GM12878 (cell line): ENCODE results near the gene CLIC3. TPM values are rescaled to one million over a fixed set of nuclear protein-coding genes. Genes with fewer than 3 reads are reported as not detected.

Experiments
- ATAC-seq: fragments of 200-7000 bp; cut with Tn5 transposase; 3 replicates; pipeline ENCODE4 v1.9.1; 2020; ENCODE audit warnings: mild to moderate bottlenecking, moderate library complexity
- BruUV-seq: library from RNA; stranded (reverse); fragments of 400-500 nt; replicated peaks from 2 replicates; lab custom pipeline; 2021; lab: Mats Ljungman, UMichigan
- CTCF ChIA-PET: fragments of 300-600 bp; sonication (Branson Sonifier 250); formaldehyde crosslinking; extraction: SDS; loops from one replicate; lab custom pipeline; 2021; ENCODE audit warnings: inconsistent platforms; lab: Yijun Ruan, JAX
- POLR2A ChIA-PET: fragments of 350-600 bp; formaldehyde crosslinking; extraction: SDS; loops from one replicate; lab custom pipeline; 2021; ENCODE audit warnings: inconsistent platforms; lab: Charles Lee
- RAD21 ChIA-PET: fragments of 300-600 bp; sonication (Branson Sonifier 250); formaldehyde crosslinking; loops from one replicate; lab custom pipeline; 2023; ENCODE audit warnings: antibody characterized with exemption; ENCODE audit not compliant: unreplicated experiment; lab: Charles Lee
- SMC1A ChIA-PET: fragments of 300-600 bp; sonication (Branson Sonifier 250); formaldehyde crosslinking; loops from one replicate; lab custom pipeline; 2023; ENCODE audit not compliant: unreplicated experiment, uncharacterized antibody; lab: Charles Lee
- DNase-seq: peaks from one replicate; pipeline ENCODE4 v3.0.0-alpha.2; 2011; ENCODE audit warnings: low read depth, low spot score
- FAIRE-seq: peaks from 3 replicates; lab custom pipeline; 2011; peaks lifted over from hg19 to GRCh38; lab: Jason Lieb, UNC
- H2AFZ ChIP-seq: 2 replicates; pipeline ENCODE4 v1.6.0; 2011; ENCODE audit warnings: low read depth, low read length, control low read depth; ENCODE audit not compliant: control insufficient read depth
- H3K27ac ChIP-seq: 2 replicates; pipeline ENCODE4 v1.5.1; 2011; ENCODE audit warnings: control low read depth; ENCODE audit not compliant: control insufficient read depth, insufficient read depth
- H3K27me3 ChIP-seq, 2 experiments: replicated peaks in 1 of 2; 2 replicates each; pipeline versions ENCODE4 v1.6.0 to v1.6.1; 2011; ENCODE audit warnings: low read length in 1 of 2; ENCODE audit not compliant: control insufficient read depth in 2 of 2, insufficient read depth in 2 of 2
- H3K36me3 ChIP-seq, 2 experiments: 2 replicates each; pipeline ENCODE4 v1.5.1; 2011; ENCODE audit warnings: low read length in 1 of 2; ENCODE audit not compliant: control insufficient read depth in 2 of 2, insufficient read depth in 2 of 2
- H3K4me1 ChIP-seq: 2 replicates; pipeline ENCODE4 v1.6.1; 2011; ENCODE audit warnings: mild to moderate bottlenecking, low read length, moderate library complexity, mixed read lengths; ENCODE audit not compliant: control insufficient read depth, insufficient read depth
- H3K4me2 ChIP-seq: 2 replicates; pipeline ENCODE4 v1.6.0; 2011; ENCODE audit warnings: control low read depth; ENCODE audit not compliant: control insufficient read depth, insufficient read depth
- H3K4me3 ChIP-seq: fragments of 200-600 bp; sonication (generic); 2 replicates; pipeline ENCODE4 v1.5.1; 2016
- H3K79me2 ChIP-seq: 2 replicates; pipeline ENCODE4 v1.6.0; 2011; ENCODE audit warnings: low read length; ENCODE audit not compliant: control insufficient read depth, insufficient read depth
- H3K9ac ChIP-seq: 2 replicates; pipeline ENCODE4 v1.8.0; 2011; ENCODE audit warnings: low read length, control low read depth, mixed read lengths; ENCODE audit not compliant: control insufficient read depth, insufficient read depth
- H3K9me3 ChIP-seq: replicated peaks from 3 replicates; pipeline ENCODE4 v1.5.1; 2011; ENCODE audit warnings: mild to moderate bottlenecking, low read length; ENCODE audit not compliant: control insufficient read depth, insufficient read depth
- H4K20me1 ChIP-seq: 2 replicates; pipeline ENCODE4 v1.6.0; 2011; ENCODE audit not compliant: control insufficient read depth, insufficient read depth
- BCL3 ChIP-seq: IDR thresholded peaks from 2 replicates; pipeline ENCODE4 v1.6.1; 2011; ENCODE audit warnings: borderline replicate concordance, low read depth, mild to moderate bottlenecking, moderate library complexity, low read length; ENCODE audit not compliant: insufficient read depth, poor library complexity, severe bottlenecking
- BHLHE40 ChIP-seq, 2 experiments: fragments of 450-650 bp in 1 of 2; IDR thresholded peaks; 2 replicates each; pipeline ENCODE4 v1.6.1; 2011 to 2017; ENCODE audit warnings: low read depth in 2 of 2, borderline replicate concordance in 1 of 2, improper control_type of control experiment in 1 of 2, low read length in 1 of 2, mild to moderate bottlenecking in 1 of 2
- BRCA1 ChIP-seq: IDR thresholded peaks from 2 replicates; pipeline ENCODE4 v1.6.1; 2011; ENCODE audit warnings: low read depth, low read length, improper control_type of control experiment
- CBX5 ChIP-seq: sonication (generic); IDR thresholded peaks from 2 replicates; pipeline ENCODE4 v1.6.1; 2016; ENCODE audit warnings: low read depth, moderate library complexity, mild to moderate bottlenecking, inconsistent platforms
- GABPA ChIP-seq: IDR thresholded peaks from 2 replicates; pipeline ENCODE4 v1.6.1; 2014; ENCODE audit warnings: antibody characterized with exemption, low read depth, mild to moderate bottlenecking, inconsistent platforms
- HDAC6 ChIP-seq: fragments of 200-600 bp; sonication (generic); IDR thresholded peaks from one replicate; pipeline ENCODE4 v1.8.0; 2017; ENCODE audit warnings: antibody characterized with exemption; ENCODE audit not compliant: unreplicated experiment
- IKZF1 ChIP-seq: fragments of 450-650 bp; conservative IDR thresholded peaks from 2 replicates; pipeline ENCODE4 v1.6.1; 2017; ENCODE audit warnings: antibody characterized with exemption, mild to moderate bottlenecking
- IKZF2 ChIP-seq, 2 experiments: fragments of 450-650 bp; IDR thresholded peaks; 2 replicates each; pipeline ENCODE4 v1.6.1; 2017; ENCODE audit warnings: mild to moderate bottlenecking in 2 of 2, moderate library complexity in 2 of 2
- IRF5 ChIP-seq: fragments of 450-650 bp; IDR thresholded peaks from 2 replicates; pipeline ENCODE4 v1.6.1; 2017; ENCODE audit warnings: borderline replicate concordance
- MAX ChIP-seq: IDR thresholded peaks from 2 replicates; pipeline ENCODE4 v1.6.1; 2012; ENCODE audit warnings: low read depth, low read length, improper control_type of control experiment
- MYC ChIP-seq: IDR thresholded peaks from 2 replicates; pipeline ENCODE4 v1.6.1; 2011; ENCODE audit warnings: mild to moderate bottlenecking, low read length, moderate library complexity, inconsistent platforms; ENCODE audit not compliant: insufficient read depth, insufficient replicate concordance, insufficient read length, severe bottlenecking
- PKNOX1 ChIP-seq: fragments of 450-650 bp; IDR thresholded peaks from 2 replicates; pipeline ENCODE4 v1.6.1; 2016; ENCODE audit warnings: mild to moderate bottlenecking
- ZNF274 ChIP-seq: IDR thresholded peaks from one replicate; pipeline ENCODE4 v1.8.0; 2011; ENCODE audit not compliant: insufficient read length, insufficient read depth
- WGBS: methylation state at CpG from one replicate; pipeline ENCODE4 v1.1.6; 2016; ENCODE audit warnings: low lambda C conversion rate; ENCODE audit not compliant: insufficient replicate concordance, insufficient coverage; ENCODE audit errors: missing lambda C conversion rate; 5-methylcytosine and 5-hydroxymethylcytosine counted together
- in situ Hi-C: fragments of 300-500 bp; cut with MboI; formaldehyde crosslinking; loops from 9 replicates; pipeline ENCODE4 v1.14.3; 2018; ENCODE audit warnings: mixed read lengths
- intact Hi-C: fragments of 100-400 bp; cut with micrococcal nuclease; formaldehyde crosslinking; loops from one replicate; pipeline ENCODE4 v1.14.2; 2022; ENCODE audit not compliant: unreplicated experiment
- polyA plus RNA-seq, 11 experiments: library from polyadenylated mRNA; depleted of rRNA in 4 of 11; unstranded in 6 of 11; stranded (reverse) in 5 of 11; fragments of >200 nt; fragmentation: Nextera tagmentation in 4 of 11; fragmentation: Illumina TruSeq in 1 of 11; extraction: Ambion mirVana in 4 of 11; extraction: Trizol in 1 of 11; gene quantifications; 1 replicate in 1 of 11; 2 replicates in 10 of 11; pipeline versions ENCODE4 v1.2.1 to v1.2.3, GENCODE V29; 2011 to 2016; ENCODE audit warnings: inconsistent platforms in 2 of 11, missing spikeins in 2 of 11, low read depth in 1 of 11
- total RNA-seq, 4 experiments: library from RNA; depleted of rRNA in 3 of 4; stranded (reverse); fragments of >200 nt in 3 of 4; fragmentation: Illumina TruSeq in 1 of 4; extraction: Trizol in 1 of 4; gene quantifications; 2 replicates each; pipeline versions ENCODE4 v1.2.1 to v1.2.3, GENCODE V29; 2013 to 2021

The CLIC3 gene
- total and polyA plus RNA-seq, 10 of the 15 experiments (the other 5 are each of a cell fraction or from before 2014, with no cell fraction given) = 0.31 TPM; not detected in 9

- Histone ChIP-seq H2AFZ (no peak overlapping the region), H4K20me1 (no peaks in the 10 kb centered on the region; the same call in 1 of the 2 replicates), H3K36me3 (no peaks in the 10 kb centered on the region), H3K9me3 (no peaks in the 10 kb centered on the region), H3K9ac (no peak overlapping the region), H3K27ac (no peak overlapping the region), H3K79me2 (no peaks in the 10 kb centered on the region), H3K27me3 (no peaks in the 10 kb centered on the region), H3K4me2 (no peak overlapping the region), H3K4me3 (no peak overlapping the region), H3K4me1 (peaks cover 7% of the 10 kb centered on the region)
- intact Hi-C loops (no loop called here), in situ Hi-C loops (no loop called here)
- DNase-seq (no peak), FAIRE-seq (no peak), ATAC-seq (no peak)
- WGBS = 35% methylated on average over 12 of the region's 15 CpGs
- ChIA-PET RAD21 (interaction anchor here (0.6 kb wide), 1 partner anchor 227 kb away, joined by 3 read pairs; no protein-coding TSS in a partner anchor), POLR2A (no interaction called here), SMC1A (no interaction called here), CTCF (interaction anchor here (1.4 kb wide), 1 partner anchor 19 kb away, joined by 3 read pairs; the partner anchor contains the start of genes C8G and FBXW5)
- no TSS peak for BruUV-seq
- TF ChIP-seq IKZF2 (IDR thresholded peaks at IDR 0.05) (no peak), IRF5 (no peak), CBX5 (no peak), ZNF274 (no peak), GABPA (no peak), MYC (no peak), BHLHE40 (IDR thresholded peaks at IDR 0.05; ENCODE audit: borderline replicate concordance in 1 of 2, low read depth in 2 of 2, low read length in 1 of 2) (no peak), HDAC6 (no peak), BCL3 (no peak), IKZF1 (no peak), PKNOX1 (no peak), MAX (no peak), BRCA1 (no peak)
Measured at GRCh38 chr9:136963341-136963740, 33.0 kb downstream of the CLIC3 start.
